ENCODE results near the gene SUCLG2.

The SUCLG2 gene

DNA sequence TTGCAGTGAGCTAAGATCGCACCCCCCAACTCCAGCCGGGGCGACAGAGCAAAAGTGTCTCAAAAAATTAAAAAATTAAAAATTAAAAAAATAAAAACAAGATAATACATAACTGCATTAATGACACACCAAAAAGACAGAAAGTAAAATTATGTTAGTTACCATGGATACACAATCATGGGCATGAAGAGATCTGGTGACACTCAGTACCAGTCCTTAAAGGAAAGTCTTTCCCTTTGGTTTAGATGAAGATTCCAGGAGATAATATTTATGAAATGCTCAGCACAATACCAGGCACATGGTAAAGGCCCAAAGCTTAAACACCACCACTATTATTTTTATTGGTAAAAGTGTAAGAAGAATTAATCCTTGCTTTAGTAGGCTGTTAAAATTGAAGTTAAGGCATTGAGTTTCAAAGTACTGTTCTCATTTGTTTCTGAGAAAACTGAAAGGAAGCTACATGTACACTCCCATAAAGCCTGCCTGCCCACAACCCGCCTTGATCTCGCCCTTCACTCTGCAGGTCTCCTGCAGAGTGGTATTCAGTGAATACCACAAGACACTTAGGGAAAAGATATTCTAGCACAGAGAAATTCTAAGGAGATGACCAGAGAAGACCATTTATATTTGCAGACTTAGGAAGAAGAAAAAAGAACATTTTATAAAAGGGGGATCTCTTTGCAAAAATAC, 52.3 kb downstream of the SUCLG2 start:
- no peak overlapping the region for H3K4me3 ChIP-seq (ENCODE audit: low read depth in 1 of 2, low read length in 1 of 2)
- no peak overlapping the region for H3K27ac ChIP-seq
- H3K27me3 ChIP-seq: no peaks in the 10 kb centered on the region
- H3K4me1 ChIP-seq (ENCODE audit: control insufficient read depth in 1 of 2, insufficient read depth in 1 of 2, low read depth in 1 of 2, low read length in 1 of 2): no peaks in the 10 kb centered on the region
- peaks cover under 1% of the 10 kb centered on the region for H3K36me3 ChIP-seq
- no peaks in the 10 kb centered on the region for H3K9me3 ChIP-seq
- TF ChIP-seq, protein P1, sequence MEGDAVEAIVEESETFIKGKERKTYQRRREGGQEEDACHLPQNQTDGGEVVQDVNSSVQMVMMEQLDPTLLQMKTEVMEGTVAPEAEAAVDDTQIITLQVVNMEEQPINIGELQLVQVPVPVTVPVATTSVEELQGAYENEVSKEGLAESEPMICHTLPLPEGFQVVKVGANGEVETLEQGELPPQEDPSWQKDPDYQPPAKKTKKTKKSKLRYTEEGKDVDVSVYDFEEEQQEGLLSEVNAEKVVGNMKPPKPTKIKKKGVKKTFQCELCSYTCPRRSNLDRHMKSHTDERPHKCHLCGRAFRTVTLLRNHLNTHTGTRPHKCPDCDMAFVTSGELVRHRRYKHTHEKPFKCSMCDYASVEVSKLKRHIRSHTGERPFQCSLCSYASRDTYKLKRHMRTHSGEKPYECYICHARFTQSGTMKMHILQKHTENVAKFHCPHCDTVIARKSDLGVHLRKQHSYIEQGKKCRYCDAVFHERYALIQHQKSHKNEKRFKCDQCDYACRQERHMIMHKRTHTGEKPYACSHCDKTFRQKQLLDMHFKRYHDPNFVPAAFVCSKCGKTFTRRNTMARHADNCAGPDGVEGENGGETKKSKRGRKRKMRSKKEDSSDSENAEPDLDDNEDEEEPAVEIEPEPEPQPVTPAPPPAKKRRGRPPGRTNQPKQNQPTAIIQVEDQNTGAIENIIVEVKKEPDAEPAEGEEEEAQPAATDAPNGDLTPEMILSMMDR (IDR thresholded peaks at IDR 0.05): no peak

GRCh38 chr3:67601385-67601784, 53.0 kb downstream of the SUCLG2 start:
- no peaks in the 10 kb centered on the region for H3K36me3 ChIP-seq
- no peaks in the 10 kb centered on the region for H3K4me1 ChIP-seq (ENCODE audit: control insufficient read depth in 1 of 2, insufficient read depth in 1 of 2, low read depth in 1 of 2, low read length in 1 of 2)

GRCh38 chr3:67599821-67600220, 54.6 kb downstream of the SUCLG2 start:
- no peak overlapping the region for H3K27ac ChIP-seq
- no peaks in the 10 kb centered on the region for H3K27me3 ChIP-seq
- H3K4me3 ChIP-seq (ENCODE audit: low read depth in 1 of 2, low read length in 1 of 2): no peak overlapping the region
- no peaks in the 10 kb centered on the region for H3K4me1 ChIP-seq (ENCODE audit: control insufficient read depth in 1 of 2, insufficient read depth in 1 of 2, low read depth in 1 of 2, low read length in 1 of 2)
- no peaks in the 10 kb centered on the region for H3K36me3 ChIP-seq
- H3K9me3 ChIP-seq: no peaks in the 10 kb centered on the region
- TF ChIP-seq, protein P1 (IDR thresholded peaks at IDR 0.05): no peak

More at GRCh38 chr3:67601385-67601784, 53.0 kb downstream of the SUCLG2 start:
- TF ChIP-seq, protein P1 (IDR thresholded peaks at IDR 0.05): no peak
- no peaks in the 10 kb centered on the region for H3K9me3 ChIP-seq
- H3K4me3 ChIP-seq (ENCODE audit: low read depth in 1 of 2, low read length in 1 of 2): no peak overlapping the region
- H3K27me3 ChIP-seq: no peaks in the 10 kb centered on the region
- no peak overlapping the region for H3K27ac ChIP-seq

GRCh38 chr3:67598814-67599556, 55.4 kb downstream of the SUCLG2 start:
- H3K36me3 ChIP-seq: no peaks in the 10 kb centered on the region
- no peak overlapping the region for H3K27ac ChIP-seq
- no peak overlapping the region for H3K4me3 ChIP-seq (ENCODE audit: low read depth in 1 of 2, low read length in 1 of 2)
- no peaks in the 10 kb centered on the region for H3K9me3 ChIP-seq
- no peaks in the 10 kb centered on the region for H3K27me3 ChIP-seq
- TF ChIP-seq, protein P1 (IDR thresholded peaks at IDR 0.05): no peak
- H3K4me1 ChIP-seq (ENCODE audit: control insufficient read depth in 1 of 2, insufficient read depth in 1 of 2, low read depth in 1 of 2, low read length in 1 of 2): no peaks in the 10 kb centered on the region

DNA sequence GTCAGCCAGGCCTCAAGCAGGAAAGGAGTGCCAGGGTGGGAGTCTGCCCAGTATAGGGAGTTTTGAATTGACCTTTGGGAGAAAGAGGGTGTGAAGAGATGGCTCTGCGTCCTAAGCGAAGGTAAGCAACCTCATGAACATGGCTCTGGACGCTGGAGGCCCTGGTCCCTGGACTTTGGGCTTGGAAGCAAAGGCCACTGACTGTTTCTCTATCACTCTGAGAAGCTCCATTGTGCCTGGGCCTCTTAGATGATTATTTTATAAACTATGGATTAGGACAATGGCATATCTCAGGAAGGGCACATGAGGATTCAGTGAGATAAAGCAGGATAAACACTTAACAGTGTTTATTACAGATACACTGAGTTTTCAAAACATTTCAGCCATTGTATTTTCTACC, 59.0 kb downstream of the SUCLG2 start:
- H3K9me3 ChIP-seq: no peaks in the 10 kb centered on the region
- H3K27ac ChIP-seq: no peak overlapping the region
- no peaks in the 10 kb centered on the region for H3K4me1 ChIP-seq (ENCODE audit: control insufficient read depth in 1 of 2, insufficient read depth in 1 of 2, low read depth in 1 of 2, low read length in 1 of 2)
- no peaks in the 10 kb centered on the region for H3K27me3 ChIP-seq
- TF ChIP-seq, protein P1 (IDR thresholded peaks at IDR 0.05): no peak
- H3K36me3 ChIP-seq: no peaks in the 10 kb centered on the region
- H3K4me3 ChIP-seq (ENCODE audit: low read depth in 1 of 2, low read length in 1 of 2): no peak overlapping the region

Measured in neutrophil (primary cell).